Measurements from ENCODE around the gene C1orf167. TPM values are rescaled to one million over a fixed set of nuclear protein-coding genes. Genes with fewer than 3 reads are reported as not detected.

C1orf167 gene
- polyA plus RNA-seq, 1 of the 3 experiments (the other 2 are of a cell fraction) = 0.10 TPM

DNA sequence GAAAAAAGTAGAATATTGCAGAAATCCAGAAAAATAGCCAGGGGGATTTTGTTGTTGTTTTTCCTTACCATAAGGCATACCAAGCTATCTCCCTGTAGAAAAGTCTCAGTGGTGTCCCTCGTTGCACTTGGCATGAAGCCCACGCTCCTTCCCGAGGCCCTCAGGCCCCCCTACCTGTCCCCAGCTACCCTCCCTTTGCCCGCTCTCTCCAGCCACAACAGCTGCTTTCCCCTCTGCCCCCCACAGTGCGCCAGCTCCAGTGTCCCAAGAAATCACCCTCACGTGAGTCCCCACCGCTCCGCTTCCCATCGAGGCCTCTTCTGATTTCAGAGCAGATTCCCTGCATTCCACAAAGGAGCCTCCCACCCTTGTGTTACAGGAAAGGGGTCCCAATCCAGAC, 17.7 kb upstream of the C1orf167 start:
- no peak for DNase-seq
- H3K27ac ChIP-seq (ENCODE audit: low read depth in 2 of 2, low read length in 1 of 2) = no peak overlapping the region
- TF ChIP-seq RFX5 (IDR thresholded peaks at IDR 0.05; ENCODE audit: low read length) = no peak
- H3K4me1 ChIP-seq (ENCODE audit: control insufficient read depth in 1 of 2, insufficient read depth in 2 of 2, low read depth in 1 of 2, low read length in 1 of 2) = peaks cover 0 to 7% of the 10 kb centered on the region in 2 experiments; a peak in 1 of 4 replicates
- H3K4me3 ChIP-seq (ENCODE audit: low read depth in 2 of 2, low read length in 1 of 2) = no peak overlapping the region
- CTCF ChIA-PET = interaction anchor here (0.9 kb wide), 1 partner anchor 25 kb away, joined by 3 read pairs; no protein-coding TSS in a partner anchor
- peaks cover 4 to 5% of the 10 kb centered on the region in 2 experiments for H3K36me3 ChIP-seq (replicated peaks in 1 of 2; ENCODE audit: control insufficient read depth in 1 of 2, insufficient read depth in 2 of 2, low read length in 1 of 2)
- no peaks in the 10 kb centered on the region for H3K27me3 ChIP-seq (ENCODE audit: insufficient read depth)
- H3K9ac ChIP-seq = no peak overlapping the region
- H3K9me2 ChIP-seq = no peaks in the 10 kb centered on the region
- no peak overlapping the region for H3K4me2 ChIP-seq
- no peaks in the 10 kb centered on the region for H3K9me3 ChIP-seq
- WGBS (ENCODE audit: low lambda C conversion rate) = 86% methylated on average over 9 of the region's 9 CpGs
- no peaks in the 10 kb centered on the region for H3F3A ChIP-seq (replicated peaks; ENCODE audit: insufficient read depth)
- peaks cover 4% of the 10 kb centered on the region; the same call in 1 of the 2 replicates for H3K79me2 ChIP-seq (ENCODE audit: insufficient read depth)
- H2AFZ ChIP-seq (ENCODE audit: low read depth) = no peak overlapping the region
- no peaks in the 10 kb centered on the region for H4K20me1 ChIP-seq (ENCODE audit: insufficient read depth)
- POLR2A ChIA-PET = no interaction called here

DNA sequence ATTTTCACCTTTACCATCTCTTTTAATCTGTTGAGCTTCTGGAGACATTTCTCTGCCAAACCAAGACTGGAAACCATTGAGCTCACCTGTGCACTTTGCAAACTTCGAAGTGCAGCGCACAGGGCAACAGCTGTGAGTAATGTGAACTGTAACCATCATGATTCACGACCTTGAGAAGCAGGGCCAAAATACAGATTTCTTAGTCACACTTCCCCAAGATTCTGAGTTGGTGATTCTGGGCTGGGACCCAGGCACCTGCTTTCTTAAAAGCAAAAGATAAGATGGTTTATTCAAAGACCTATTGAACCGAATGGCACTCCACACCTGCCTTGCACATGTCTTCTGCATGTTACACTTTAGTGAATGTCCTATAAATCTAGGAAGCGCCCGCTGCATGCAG, 15.9 kb upstream of the C1orf167 start:
- 81% methylated on average over 6 of the region's 6 CpGs for WGBS (ENCODE audit: low lambda C conversion rate)
- CTCF ChIA-PET = no interaction called here
- Histone ChIP-seq H3K79me2 (ENCODE audit: insufficient read depth) (peaks cover 4% of the 10 kb centered on the region; the same call in 1 of the 2 replicates), H3K36me3 (replicated peaks in 1 of 2; ENCODE audit: control insufficient read depth in 1 of 2, insufficient read depth in 2 of 2, low read length in 1 of 2) (peaks cover 4 to 10% of the 10 kb centered on the region in 2 experiments), H3K27ac (ENCODE audit: low read depth in 2 of 2, low read length in 1 of 2) (no peak overlapping the region), H4K20me1 (ENCODE audit: insufficient read depth) (no peaks in the 10 kb centered on the region), H3K27me3 (ENCODE audit: insufficient read depth) (no peaks in the 10 kb centered on the region), H3K4me3 (ENCODE audit: low read depth in 2 of 2, low read length in 1 of 2) (no peak overlapping the region), H3K9me3 (no peaks in the 10 kb centered on the region), H2AFZ (ENCODE audit: low read depth) (no peak overlapping the region), H3K4me2 (no peak overlapping the region), H3K4me1 (ENCODE audit: control insufficient read depth in 1 of 2, insufficient read depth in 2 of 2, low read depth in 1 of 2, low read length in 1 of 2) (peaks cover 0 to 2% of the 10 kb centered on the region in 2 experiments; a peak in 1 of 4 replicates), H3K9ac (no peak overlapping the region), H3F3A (replicated peaks; ENCODE audit: insufficient read depth) (no peaks in the 10 kb centered on the region), H3K9me2 (no peaks in the 10 kb centered on the region)
- DNase-seq = no peak
- TF ChIP-seq FOSL2 (IDR thresholded peaks at IDR 0.05; ENCODE audit: borderline replicate concordance, low read depth) = peak; percentile 21; the same call in 1 of the 2 replicates
- no peak for TF ChIP-seq ELF1 (IDR thresholded peaks at IDR 0.05)
- POLR2A ChIA-PET = no interaction called here

DNA sequence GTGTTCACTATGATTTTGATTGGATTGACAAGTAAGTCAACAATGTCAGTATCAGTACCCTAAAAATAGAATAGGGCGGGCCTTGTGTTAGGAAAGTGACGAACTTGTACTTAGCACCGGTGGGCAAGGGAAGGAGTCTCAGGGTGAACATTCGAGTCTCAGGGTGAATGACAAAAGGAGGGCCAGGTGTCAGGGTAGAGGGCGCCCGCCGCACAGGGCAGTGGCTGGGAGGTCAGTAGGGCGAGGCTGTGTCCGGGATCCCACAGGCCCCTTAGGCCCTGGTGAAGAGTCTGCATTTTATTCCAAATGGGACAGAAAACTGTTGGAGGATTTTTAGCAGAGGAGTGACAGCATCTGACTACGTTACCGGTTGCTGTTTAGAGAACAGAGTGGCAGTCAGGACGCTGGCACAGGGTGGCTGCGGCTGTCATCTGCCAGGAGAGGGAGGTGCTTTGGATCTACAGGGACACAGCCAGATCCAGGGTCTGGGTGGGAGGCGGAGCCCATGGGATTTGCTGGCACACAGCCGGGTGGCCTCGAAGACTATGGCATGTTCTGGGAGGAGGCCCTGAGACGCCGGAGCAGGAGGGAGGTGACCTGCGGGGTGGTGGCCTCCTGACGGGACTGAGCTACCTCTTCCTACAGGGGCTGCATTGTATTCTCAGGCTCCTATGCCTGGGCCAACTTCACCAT, 15.1 kb upstream of the C1orf167 start:
- no peaks in the 10 kb centered on the region for H3K9me3 ChIP-seq
- no peak for TF ChIP-seq NRF1 (IDR thresholded peaks at IDR 0.05; ENCODE audit: low read depth, low read length)
- no peak for TF ChIP-seq POLR2AphosphoS5 (IDR thresholded peaks at IDR 0.05; ENCODE audit: low read depth, low read length)
- no peak for TF ChIP-seq RFX5 (IDR thresholded peaks at IDR 0.05; ENCODE audit: low read length)
- TF ChIP-seq FOXJ3 (CRISPR knock-in tag; IDR thresholded peaks at IDR 0.05) = no peak
- no peak for TF ChIP-seq RXRA (IDR thresholded peaks at IDR 0.05; ENCODE audit: borderline replicate concordance, low read depth)
- TF ChIP-seq FOXM1 (IDR thresholded peaks at IDR 0.05; ENCODE audit: low read depth) = no peak
- TF ChIP-seq, protein P1, sequence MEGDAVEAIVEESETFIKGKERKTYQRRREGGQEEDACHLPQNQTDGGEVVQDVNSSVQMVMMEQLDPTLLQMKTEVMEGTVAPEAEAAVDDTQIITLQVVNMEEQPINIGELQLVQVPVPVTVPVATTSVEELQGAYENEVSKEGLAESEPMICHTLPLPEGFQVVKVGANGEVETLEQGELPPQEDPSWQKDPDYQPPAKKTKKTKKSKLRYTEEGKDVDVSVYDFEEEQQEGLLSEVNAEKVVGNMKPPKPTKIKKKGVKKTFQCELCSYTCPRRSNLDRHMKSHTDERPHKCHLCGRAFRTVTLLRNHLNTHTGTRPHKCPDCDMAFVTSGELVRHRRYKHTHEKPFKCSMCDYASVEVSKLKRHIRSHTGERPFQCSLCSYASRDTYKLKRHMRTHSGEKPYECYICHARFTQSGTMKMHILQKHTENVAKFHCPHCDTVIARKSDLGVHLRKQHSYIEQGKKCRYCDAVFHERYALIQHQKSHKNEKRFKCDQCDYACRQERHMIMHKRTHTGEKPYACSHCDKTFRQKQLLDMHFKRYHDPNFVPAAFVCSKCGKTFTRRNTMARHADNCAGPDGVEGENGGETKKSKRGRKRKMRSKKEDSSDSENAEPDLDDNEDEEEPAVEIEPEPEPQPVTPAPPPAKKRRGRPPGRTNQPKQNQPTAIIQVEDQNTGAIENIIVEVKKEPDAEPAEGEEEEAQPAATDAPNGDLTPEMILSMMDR (IDR thresholded peaks at IDR 0.05) = no peak
- TF ChIP-seq, protein P2, sequence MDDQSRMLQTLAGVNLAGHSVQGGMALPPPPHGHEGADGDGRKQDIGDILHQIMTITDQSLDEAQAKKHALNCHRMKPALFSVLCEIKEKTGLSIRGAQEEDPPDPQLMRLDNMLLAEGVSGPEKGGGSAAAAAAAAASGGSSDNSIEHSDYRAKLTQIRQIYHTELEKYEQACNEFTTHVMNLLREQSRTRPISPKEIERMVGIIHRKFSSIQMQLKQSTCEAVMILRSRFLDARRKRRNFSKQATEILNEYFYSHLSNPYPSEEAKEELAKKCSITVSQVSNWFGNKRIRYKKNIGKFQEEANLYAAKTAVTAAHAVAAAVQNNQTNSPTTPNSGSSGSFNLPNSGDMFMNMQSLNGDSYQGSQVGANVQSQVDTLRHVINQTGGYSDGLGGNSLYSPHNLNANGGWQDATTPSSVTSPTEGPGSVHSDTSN (IDR thresholded peaks at IDR 0.05) = no peak
- TF ChIP-seq TCF12 (IDR thresholded peaks at IDR 0.05) = no peak
- TF ChIP-seq JUND (IDR thresholded peaks at IDR 0.05) = no peak
- TF ChIP-seq FOSL2 (IDR thresholded peaks at IDR 0.05; ENCODE audit: borderline replicate concordance, low read depth) = no peak
- TF ChIP-seq TAF1 (IDR thresholded peaks at IDR 0.05; ENCODE audit: borderline replicate concordance, low read depth, low read length) = no peak
- TF ChIP-seq, protein P3, sequence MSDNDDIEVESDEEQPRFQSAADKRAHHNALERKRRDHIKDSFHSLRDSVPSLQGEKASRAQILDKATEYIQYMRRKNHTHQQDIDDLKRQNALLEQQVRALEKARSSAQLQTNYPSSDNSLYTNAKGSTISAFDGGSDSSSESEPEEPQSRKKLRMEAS (IDR thresholded peaks at IDR 0.05; ENCODE audit: low read depth) = no peak
- H3K27me3 ChIP-seq (ENCODE audit: insufficient read depth) = no peaks in the 10 kb centered on the region
- 90% methylated on average over 18 of the region's 20 CpGs for WGBS (ENCODE audit: low lambda C conversion rate)
- H3K27ac ChIP-seq (ENCODE audit: low read depth in 2 of 2, low read length in 1 of 2) = no peak overlapping the region
- no peak overlapping the region for H3K4me3 ChIP-seq (ENCODE audit: low read depth in 2 of 2, low read length in 1 of 2)
- no peak overlapping the region for H3K9ac ChIP-seq
- DNase-seq = no peak
- H4K20me1 ChIP-seq (ENCODE audit: insufficient read depth) = no peaks in the 10 kb centered on the region
- peaks cover 4 to 10% of the 10 kb centered on the region in 2 experiments for H3K36me3 ChIP-seq (replicated peaks in 1 of 2; ENCODE audit: control insufficient read depth in 1 of 2, insufficient read depth in 2 of 2, low read length in 1 of 2)
- ChIA-PET CTCF (no interaction called here), POLR2A (no interaction called here)
- no peak overlapping the region for H2AFZ ChIP-seq (ENCODE audit: low read depth)
- H3F3A ChIP-seq (replicated peaks; ENCODE audit: insufficient read depth) = no peaks in the 10 kb centered on the region
- no peak overlapping the region for H3K4me2 ChIP-seq
- H3K9me2 ChIP-seq = no peaks in the 10 kb centered on the region
- no peaks in the 10 kb centered on the region for H3K4me1 ChIP-seq (ENCODE audit: control insufficient read depth in 1 of 2, insufficient read depth in 2 of 2, low read depth in 1 of 2, low read length in 1 of 2)
- peaks cover 4% of the 10 kb centered on the region; the same call in 1 of the 2 replicates for H3K79me2 ChIP-seq (ENCODE audit: insufficient read depth)

Measured in SK-N-SH (cell line).